SK-N-SH treated with all-trans-retinoic acid at 6 μM for 48 hours (cell line): ENCODE results near the gene ATXN7.

Experiments used
- ARNTL ChIP-seq: fragments of 450-650 bp; formaldehyde crosslinking; IDR thresholded peaks from 2 replicates; pipeline ENCODE4 v1.5.0; 2020; ENCODE audit warnings: low read depth, mild to moderate bottlenecking, moderate library complexity, borderline replicate concordance
- CSDC2 ChIP-seq: fragments of 250-450 bp; sonication (Bioruptor Pico); IDR thresholded peaks from 2 replicates; pipeline ENCODE4 v1.5.0; 2020; ENCODE audit warnings: mild to moderate bottlenecking, moderate library complexity
- ISL1 ChIP-seq: fragments of 250-450 bp; sonication (Bioruptor Pico); IDR thresholded peaks from 2 replicates; pipeline ENCODE4 v2.1.2; 2022; ENCODE audit warnings: mild to moderate bottlenecking, moderate library complexity
- OSR1 ChIP-seq: fragments of 250-450 bp; sonication (Bioruptor Pico); IDR thresholded peaks from 2 replicates; pipeline ENCODE4 v1.8.0; 2022; ENCODE audit warnings: moderate library complexity, mild to moderate bottlenecking, inconsistent platforms
- RARB ChIP-seq: fragments of 250-450 bp; sonication (Bioruptor Pico); IDR thresholded peaks from 2 replicates; pipeline ENCODE4 v1.8.0; 2021; ENCODE audit warnings: mild to moderate bottlenecking, moderate library complexity
- TCF4 ChIP-seq: fragments of 250-450 bp; sonication (Bioruptor Pico); IDR thresholded peaks from 2 replicates; pipeline ENCODE4 v1.8.0; 2021; ENCODE audit warnings: mild to moderate bottlenecking, moderate library complexity, borderline replicate concordance
- ZFP3 ChIP-seq: fragments of 250-450 bp; sonication (Bioruptor Pico); IDR thresholded peaks from 2 replicates; pipeline ENCODE4 v1.5.0; 2020; ENCODE audit warnings: mild to moderate bottlenecking, moderate library complexity
- ZFP30 ChIP-seq: fragments of 450-650 bp; formaldehyde crosslinking; IDR thresholded peaks from 2 replicates; pipeline ENCODE4 v1.5.0; 2022; ENCODE audit warnings: mild to moderate bottlenecking, moderate library complexity
- ZNF70 ChIP-seq: fragments of 450-650 bp; formaldehyde crosslinking; IDR thresholded peaks from 2 replicates; pipeline ENCODE4 v1.5.0; 2020; ENCODE audit warnings: mild to moderate bottlenecking, moderate library complexity
- TF ChIP-seq, protein P1 (sequence below): fragments of 250-450 bp; sonication (Bioruptor Pico); IDR thresholded peaks from 2 replicates; pipeline ENCODE4 v1.8.0; 2020; ENCODE audit warnings: mild to moderate bottlenecking, moderate library complexity, borderline replicate concordance

DNA sequence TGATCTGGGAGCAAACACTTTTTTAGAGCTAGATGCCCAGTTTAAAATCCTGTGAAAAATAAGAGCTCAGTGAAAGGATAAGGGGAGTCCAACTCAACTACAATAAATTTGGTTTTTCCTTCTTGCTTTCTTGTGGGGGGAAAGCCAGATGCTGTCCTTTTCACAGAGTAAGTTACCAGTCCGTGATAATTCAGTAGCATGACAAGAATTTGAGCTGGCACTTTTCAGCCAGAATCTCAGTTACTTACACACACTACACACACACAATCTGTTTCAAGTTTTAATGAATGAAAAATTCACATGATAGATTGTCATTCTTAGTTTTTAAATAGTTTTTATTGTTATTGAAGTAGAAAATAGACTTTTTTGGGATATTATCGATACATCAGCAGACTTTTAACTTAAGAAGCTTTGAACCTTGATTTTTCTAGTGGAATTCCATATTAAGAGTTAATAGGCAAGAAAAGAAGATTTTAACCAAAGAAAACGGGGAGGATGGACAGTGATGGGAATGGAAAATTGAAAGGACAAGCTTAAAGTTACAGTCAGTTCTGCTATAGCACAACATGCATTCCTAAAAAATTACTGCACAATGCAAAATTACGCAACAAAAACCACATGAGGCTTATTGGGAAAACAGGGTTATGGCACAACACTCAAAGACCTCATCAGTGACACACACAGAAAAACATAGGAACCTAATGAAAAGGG lies 112.6 kb downstream of the ATXN7 start:
- TF ChIP-seq, protein P1, sequence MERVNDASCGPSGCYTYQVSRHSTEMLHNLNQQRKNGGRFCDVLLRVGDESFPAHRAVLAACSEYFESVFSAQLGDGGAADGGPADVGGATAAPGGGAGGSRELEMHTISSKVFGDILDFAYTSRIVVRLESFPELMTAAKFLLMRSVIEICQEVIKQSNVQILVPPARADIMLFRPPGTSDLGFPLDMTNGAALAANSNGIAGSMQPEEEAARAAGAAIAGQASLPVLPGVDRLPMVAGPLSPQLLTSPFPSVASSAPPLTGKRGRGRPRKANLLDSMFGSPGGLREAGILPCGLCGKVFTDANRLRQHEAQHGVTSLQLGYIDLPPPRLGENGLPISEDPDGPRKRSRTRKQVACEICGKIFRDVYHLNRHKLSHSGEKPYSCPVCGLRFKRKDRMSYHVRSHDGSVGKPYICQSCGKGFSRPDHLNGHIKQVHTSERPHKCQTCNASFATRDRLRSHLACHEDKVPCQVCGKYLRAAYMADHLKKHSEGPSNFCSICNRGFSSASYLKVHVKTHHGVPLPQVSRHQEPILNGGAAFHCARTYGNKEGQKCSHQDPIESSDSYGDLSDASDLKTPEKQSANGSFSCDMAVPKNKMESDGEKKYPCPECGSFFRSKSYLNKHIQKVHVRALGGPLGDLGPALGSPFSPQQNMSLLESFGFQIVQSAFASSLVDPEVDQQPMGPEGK (CRISPR knock-in tag), result no peak
- TF ChIP-seq ZFP3 (no peak), ZFP30 (CRISPR knock-in tag) (no peak), RARB (CRISPR knock-in tag) (no peak), ZNF70 (CRISPR knock-in tag) (no peak), ISL1 (CRISPR knock-in tag) (no peak), OSR1 (CRISPR knock-in tag) (no peak), TCF4 (CRISPR knock-in tag) (no peak), ARNTL (CRISPR knock-in tag) (no peak), CSDC2 (no peak)
